Skin of body (tissue), 2 donors: ENCODE results near the gene CT45A7. TPM values are rescaled to one million over a fixed set of nuclear protein-coding genes. Genes with fewer than 3 reads are reported as not detected.
"Not testable (repeated sequence)": the region's sequence is repeated elsewhere in the genome, so short reads cannot be mapped to it uniquely, and the experiment has no call there.

ENCODE experiments used
- DNase-seq: peaks from one replicate; lab custom pipeline; 2025; lab: John Stamatoyannopoulos, UW
- total RNA-seq: library from RNA; depleted of rRNA; stranded (reverse); fragments of >200 nt; gene quantifications from one replicate; pipeline ENCODE4 v1.2.3, GENCODE V29; 2014

CT45A7 gene
- total RNA-seq, result not detected

DNA sequence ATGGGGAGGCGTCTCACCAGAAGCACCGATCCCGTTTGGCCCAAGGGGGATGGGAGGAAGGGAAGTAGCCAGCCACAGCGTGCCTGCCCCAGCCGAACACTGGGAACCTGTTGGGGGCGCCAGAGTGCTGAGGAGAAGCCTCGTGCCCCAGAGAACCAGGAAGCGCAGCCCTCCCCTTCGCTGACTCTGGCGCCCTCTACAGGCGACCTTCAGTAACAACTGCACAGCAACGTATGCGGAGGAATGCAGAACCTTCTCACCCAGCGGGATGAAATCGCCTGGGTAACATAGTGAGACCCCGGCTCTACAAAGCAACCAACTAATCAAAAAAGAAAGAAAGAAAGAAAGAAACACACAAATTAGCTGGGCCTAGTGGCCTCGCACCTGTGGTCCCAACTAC lies at the start of gene CT45A7:
Gene CT45A7 (minus strand): TSS at position 101 of the 400 bp plus-strand sequence. CDS start 3,747 bp downstream, outside the sequence.
- DNase-seq, result not testable (repeated sequence)

DNA sequence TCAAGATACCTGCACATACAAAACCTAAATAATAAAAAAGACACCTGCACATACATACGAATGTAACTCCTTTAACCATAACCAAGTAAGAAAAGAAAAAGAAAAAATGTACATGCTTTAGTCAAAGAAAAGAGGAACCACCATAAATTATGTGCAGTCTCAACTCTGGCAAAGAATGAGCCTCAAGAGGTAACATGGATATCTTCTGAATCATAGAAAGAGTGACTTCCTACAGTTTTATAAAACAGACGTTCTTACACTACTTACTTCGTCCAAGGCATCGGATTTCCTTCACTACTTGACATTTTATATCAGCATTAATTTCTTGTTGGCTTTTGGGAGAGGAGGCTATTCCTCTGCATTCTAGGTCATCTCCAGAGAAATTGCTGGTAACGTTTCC lies 45.7 kb upstream of the CT45A7 start:
- DNase-seq, result not testable (repeated sequence)

GRCh38 chrX:135871712-135872111 lies 34.6 kb upstream of the CT45A7 start, which contains the start of gene CT45A9:
Gene CT45A9 (minus strand): TSS chrX:135871812. CDS start chrX:135868061, 3,751 bp downstream.
- not testable (repeated sequence) for DNase-seq

- not testable (repeated sequence) for DNase-seq
Measured at GRCh38 chrX:135854438-135854837, 17.4 kb upstream of the CT45A7 start, which contains the start of gene CT45A8. Gene CT45A8 (minus strand): TSS chrX:135854538. CDS start chrX:135850783, 3,755 bp downstream.

DNA sequence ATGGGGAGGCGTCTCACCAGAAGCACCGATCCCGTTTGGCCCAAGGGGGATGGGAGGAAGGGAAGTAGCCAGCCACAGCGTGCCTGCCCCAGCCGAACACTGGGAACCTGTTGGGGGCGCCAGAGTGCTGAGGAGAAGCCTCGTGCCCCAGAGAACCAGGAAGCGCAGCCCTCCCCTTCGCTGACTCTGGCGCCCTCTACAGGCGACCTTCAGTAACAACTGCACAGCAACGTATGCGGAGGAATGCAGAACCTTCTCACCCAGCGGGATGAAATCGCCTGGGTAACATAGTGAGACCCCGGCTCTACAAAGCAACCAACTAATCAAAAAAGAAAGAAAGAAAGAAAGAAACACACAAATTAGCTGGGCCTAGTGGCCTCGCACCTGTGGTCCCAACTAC lies 17.2 kb downstream of the CT45A7 start, which contains the start of gene CT45A2:
Gene CT45A2 (minus strand): TSS at position 101 of the 400 bp plus-strand sequence. CDS start 3,747 bp downstream, outside the sequence.
- DNase-seq, result not testable (repeated sequence)

DNA sequence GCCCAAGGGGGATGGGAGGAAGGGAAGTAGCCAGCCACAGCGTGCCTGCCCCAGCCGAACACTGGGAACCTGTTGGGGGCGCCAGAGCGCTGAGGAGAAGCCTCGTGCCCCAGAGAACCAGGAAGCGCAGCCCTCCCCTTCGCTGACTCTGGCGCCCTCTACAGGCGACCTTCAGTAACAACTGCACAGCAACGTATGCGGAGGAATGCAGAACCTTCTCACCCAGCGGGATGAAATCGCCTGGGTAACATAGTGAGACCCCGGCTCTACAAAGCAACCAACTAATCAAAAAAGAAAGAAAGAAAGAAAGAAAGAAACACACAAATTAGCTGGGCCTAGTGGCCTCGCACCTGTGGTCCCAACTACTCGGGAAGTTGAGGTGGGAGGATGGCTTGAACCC lies 34.4 kb downstream of the CT45A7 start, which contains the start of gene CT45A6:
Gene CT45A6 (minus strand): TSS at position 101 of the 400 bp plus-strand sequence. CDS start 3,794 bp downstream, outside the sequence.
- DNase-seq, result not testable (repeated sequence)

DNA sequence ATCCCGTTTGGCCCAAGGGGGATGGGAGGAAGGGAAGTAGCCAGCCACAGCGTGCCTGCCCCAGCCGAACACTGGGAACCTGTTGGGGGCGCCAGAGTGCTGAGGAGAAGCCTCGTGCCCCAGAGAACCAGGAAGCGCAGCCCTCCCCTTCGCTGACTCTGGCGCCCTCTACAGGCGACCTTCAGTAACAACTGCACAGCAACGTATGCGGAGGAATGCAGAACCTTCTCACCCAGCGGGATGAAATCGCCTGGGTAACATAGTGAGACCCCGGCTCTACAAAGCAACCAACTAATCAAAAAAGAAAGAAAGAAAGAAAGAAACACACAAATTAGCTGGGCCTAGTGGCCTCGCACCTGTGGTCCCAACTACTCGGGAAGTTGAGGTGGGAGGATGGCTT lies 51.7 kb downstream of the CT45A7 start, which contains the start of gene CT45A5:
Gene CT45A5 (minus strand): TSS at position 101 of the 400 bp plus-strand sequence. CDS start 3,774 bp downstream, outside the sequence.
- DNase-seq, result not testable (repeated sequence)

Other genes starting within 250 kb of the CT45A7 start
- gene CT45A1, start 123.6 kb downstream of the CT45A7 start, total RNA-seq, result not detected
- not detected for gene CT45A3, start 69.1 kb downstream of the CT45A7 start, total RNA-seq
- gene CT45A5, start 51.8 kb downstream of the CT45A7 start, total RNA-seq, result not detected
- not detected for gene CT45A6, start 34.5 kb downstream of the CT45A7 start, total RNA-seq
- not detected for gene CT45A2, start 17.3 kb downstream of the CT45A7 start, total RNA-seq
- not detected for gene CT45A8, start 17.3 kb upstream of the CT45A7 start, total RNA-seq
- not detected for gene CT45A9, start 34.5 kb upstream of the CT45A7 start, total RNA-seq
- gene CT45A10, start 56.2 kb upstream of the CT45A7 start, total RNA-seq, result not detected
- not detected for gene SAGE1, start 56.4 kb upstream of the CT45A7 start, total RNA-seq
- gene MMGT1, start 136.7 kb upstream of the CT45A7 start, total RNA-seq, result 13.2 TPM
- gene SLC9A6, start 148.2 kb upstream of the CT45A7 start, total RNA-seq, result 15.9 TPM